NCI-H2081 treated with DMSO at 0.1 percent for 48 hours (cell line): Measurements from ENCODE around the gene SIVA1.

Source experiments
- DNase-seq: peaks from one replicate; lab custom pipeline; 2025; lab: John Stamatoyannopoulos, UW

SIVA1 gene

DNA sequence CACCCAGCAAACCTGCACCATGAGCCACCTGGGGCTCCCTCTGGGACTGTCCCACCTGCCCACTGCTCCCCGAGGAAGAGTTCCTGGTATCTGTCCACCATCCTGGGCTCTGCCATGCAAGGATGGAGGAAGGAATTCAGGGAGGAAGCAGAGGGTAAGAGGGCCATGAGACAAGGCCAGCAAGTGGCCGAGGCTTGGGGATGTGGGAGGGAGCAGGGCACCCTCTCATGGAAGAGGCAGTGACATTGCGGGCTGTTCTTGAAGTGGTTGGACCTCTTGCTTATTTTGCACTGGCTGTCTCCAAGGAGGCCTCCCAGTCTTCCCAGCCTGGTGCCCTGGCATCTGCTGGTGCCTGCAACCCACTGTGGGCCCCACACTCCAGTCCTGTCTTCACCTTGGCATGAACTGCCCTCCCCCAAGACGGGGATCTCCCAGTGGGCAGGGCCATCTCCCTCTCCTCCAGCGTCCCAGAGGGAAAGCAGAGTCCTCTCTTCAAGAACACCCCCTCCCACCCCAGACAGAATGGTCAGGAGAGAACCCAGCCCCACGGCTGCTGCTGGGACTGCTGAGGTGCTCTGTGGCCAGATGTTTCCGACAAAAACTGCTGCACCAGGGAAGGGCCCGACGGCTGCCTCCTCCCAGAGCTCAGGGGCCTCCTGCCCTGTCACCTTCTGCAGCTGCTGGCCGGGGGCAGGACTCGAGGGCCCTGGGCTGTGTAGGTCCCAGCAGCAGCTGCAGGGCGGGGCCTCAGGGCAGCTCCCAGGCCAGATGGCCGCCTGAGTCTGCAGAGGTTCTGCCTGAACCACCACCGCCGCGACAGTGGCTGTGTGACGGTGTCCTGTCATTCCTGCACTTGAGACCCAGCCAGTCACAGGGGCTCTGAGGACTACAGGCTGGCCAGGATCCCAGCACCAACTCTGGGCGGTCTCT, 44.4 kb downstream of the SIVA1 start:
- DNase-seq, result no peak

DNA sequence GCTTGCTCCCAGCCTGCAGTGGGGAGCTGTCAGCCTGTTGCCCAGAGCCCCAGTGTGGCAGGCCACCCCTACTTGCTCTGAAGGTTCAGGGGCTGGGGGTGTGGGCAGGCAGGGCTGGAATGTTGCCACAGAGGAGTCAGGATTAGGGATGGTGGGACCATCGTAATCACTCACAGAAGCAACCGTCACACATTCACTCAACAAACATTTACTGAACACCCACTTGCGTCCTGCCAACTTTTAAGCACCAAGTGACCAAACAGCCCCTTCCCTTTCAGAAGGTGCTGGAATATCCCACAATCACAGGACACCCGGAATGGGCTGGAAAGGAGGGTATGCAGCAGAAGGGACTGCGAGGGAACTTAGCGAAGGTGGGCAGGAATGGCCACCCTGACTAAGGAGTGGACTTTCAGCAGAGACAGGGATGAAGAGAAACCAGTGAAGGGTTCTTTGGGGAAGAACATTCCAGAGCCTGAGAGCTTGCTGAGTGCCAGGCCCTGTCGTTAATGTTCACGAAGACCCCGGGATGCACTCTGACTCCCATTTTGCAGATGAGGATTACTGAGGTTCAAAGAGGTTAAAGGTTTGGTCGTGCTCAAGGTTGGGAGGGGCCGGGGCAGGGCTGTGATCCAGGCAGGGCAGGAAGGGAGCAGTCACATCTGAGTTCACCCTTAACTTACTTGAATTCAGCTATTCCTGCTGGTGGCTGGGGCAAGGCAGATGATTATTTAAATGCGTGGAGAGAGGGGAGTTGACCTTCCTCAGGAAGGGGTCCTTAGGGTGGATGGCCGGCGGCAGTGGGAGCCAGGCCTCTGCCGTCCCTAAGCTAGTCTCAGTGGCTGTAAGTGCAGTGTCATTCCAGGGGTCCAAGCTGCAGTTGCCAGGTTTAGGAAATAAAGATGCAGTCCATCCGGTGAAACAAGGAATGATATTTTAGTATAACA, 45.6 kb downstream of the SIVA1 start:
- no peak for DNase-seq

DNA sequence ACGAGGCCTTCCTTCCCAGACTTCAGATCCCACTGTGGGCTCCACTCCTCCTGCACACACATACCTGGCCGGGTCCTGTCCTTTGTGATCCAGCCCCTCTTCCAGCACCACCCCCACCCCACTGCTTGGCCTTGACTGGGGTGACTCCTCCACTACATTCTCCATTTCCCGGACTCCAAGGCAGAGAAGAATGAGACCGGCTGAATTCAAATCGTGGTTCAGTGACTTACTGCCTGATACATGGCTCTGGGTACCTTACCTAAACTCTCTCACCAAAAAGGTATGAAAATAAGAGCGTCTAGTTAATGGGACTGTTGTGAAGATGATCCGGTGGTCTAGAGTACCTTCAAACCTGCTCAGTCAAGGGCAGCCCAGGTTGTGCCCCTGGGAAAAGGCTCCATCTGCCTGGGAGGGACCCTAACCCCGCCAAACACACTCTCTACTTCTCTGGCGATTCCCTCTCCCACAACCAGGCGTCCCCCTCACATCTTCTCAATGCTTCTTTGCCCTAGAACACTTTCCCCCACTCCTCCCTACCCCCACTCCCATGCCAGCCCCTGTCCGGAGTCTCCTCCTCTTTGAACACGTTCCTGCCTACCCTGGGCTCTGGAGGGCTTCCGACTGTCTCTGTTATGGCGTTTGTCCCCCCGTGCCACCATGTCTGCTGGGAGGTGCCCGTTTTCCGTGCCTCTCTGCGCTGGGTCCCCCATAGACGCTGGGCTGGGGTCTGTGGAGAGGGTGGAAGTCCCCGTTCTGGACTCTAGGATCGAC, 46.5 kb downstream of the SIVA1 start:
- no peak for DNase-seq

DNA sequence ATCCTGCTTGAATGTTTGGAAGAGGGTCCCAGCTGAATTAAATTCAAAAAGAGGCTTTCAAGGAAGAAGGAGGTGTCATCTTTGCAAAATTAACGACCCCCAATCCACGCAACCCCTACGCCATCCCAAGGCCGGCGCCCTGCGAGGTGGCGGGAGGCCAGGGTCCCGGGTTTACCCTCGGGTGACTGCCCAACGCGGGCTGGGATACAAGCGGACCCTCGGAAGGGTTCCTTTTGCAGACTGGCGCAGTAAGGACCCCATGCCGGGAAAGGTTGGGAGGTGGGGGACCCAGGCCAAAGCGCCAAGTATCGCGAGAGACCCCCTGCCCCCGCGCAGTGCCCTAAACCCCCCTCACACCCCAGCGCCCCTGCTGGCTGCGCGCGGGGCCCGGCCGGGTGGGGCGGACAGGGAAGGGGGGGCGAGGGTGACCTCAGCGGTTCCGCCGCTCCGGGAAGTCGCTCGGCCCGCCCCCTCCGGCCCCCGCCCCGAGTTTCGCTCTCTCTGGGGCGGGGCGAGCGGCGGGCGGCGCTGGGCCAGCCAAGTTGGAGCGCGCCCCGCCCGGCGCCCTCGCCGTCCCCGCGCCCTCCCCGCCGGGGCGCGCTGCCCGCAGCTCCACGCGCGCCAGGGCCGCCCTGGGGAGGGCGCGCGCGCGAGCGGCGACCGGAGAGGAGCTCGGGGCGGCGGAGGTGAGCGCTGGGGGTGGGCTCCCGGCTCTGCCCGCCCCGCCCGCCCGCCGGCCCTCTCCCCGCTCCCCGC, 47.2 kb downstream of the SIVA1 start:
- no peak for DNase-seq

DNA sequence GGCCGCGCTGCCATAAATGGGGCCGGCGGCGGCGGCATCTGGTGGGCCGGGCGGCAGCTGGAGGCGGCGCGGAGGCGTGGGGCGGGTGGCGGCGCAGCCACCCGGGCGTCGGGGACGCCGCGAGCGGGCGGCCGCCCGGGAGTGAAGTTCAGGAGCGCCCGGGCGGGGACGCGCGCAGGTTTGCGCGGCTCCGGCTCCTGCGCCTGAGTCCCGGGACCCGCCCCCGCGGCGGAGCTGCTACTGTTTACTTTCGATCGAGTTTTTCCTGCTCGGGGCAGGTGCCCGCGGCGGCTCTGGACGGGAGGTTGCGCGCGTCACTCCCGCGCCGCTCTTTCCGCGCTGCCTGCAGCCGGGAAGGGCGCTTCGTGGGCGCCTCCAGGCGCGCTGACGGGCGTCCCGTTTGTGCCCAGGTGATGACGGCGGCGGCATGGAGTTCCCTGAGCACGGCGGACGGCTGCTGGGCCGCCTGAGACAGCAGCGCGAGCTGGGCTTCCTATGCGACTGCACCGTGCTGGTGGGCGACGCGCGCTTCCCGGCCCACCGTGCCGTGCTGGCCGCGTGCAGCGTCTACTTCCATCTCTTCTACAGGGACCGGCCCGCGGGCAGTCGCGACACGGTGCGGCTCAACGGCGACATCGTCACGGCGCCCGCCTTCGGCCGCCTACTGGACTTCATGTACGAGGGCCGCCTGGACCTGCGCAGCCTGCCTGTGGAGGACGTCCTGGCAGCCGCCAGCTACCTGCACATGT, 48.0 kb downstream of the SIVA1 start, which contains the start of gene ZBTB42:
ZBTB42 (plus strand) TSS at position 331 of the 749 bp plus-strand sequence; CDS start at position 428, 97 bp downstream.
- no peak for DNase-seq

DNA sequence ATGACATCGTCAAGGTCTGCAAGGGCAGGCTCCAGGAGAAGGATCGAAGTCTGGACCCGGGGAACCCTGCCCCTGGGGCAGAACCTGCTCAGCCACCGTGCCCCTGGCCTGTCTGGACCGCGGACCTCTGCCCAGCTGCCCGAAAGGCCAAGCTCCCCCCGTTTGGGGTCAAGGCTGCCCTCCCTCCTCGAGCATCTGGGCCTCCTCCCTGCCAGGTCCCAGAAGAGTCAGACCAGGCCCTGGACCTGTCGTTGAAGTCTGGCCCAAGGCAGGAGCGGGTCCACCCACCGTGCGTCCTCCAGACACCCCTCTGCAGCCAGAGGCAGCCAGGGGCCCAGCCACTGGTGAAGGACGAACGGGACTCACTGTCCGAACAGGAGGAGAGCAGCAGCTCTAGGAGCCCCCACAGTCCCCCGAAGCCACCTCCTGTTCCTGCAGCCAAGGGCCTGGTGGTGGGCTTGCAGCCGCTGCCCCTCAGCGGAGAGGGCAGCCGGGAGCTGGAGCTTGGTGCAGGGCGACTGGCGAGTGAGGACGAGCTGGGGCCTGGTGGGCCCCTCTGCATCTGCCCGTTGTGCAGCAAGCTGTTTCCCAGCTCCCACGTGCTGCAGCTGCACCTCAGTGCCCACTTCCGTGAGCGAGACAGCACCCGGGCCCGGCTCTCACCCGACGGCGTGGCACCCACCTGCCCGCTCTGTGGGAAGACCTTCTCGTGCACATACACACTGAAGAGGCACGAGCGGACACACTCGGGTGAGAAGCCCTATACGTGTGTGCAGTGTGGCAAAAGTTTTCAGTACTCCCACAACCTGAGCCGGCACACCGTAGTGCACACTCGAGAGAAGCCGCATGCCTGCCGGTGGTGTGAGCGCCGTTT, 48.8 kb downstream of the SIVA1 start:
- no peak for DNase-seq

DNA sequence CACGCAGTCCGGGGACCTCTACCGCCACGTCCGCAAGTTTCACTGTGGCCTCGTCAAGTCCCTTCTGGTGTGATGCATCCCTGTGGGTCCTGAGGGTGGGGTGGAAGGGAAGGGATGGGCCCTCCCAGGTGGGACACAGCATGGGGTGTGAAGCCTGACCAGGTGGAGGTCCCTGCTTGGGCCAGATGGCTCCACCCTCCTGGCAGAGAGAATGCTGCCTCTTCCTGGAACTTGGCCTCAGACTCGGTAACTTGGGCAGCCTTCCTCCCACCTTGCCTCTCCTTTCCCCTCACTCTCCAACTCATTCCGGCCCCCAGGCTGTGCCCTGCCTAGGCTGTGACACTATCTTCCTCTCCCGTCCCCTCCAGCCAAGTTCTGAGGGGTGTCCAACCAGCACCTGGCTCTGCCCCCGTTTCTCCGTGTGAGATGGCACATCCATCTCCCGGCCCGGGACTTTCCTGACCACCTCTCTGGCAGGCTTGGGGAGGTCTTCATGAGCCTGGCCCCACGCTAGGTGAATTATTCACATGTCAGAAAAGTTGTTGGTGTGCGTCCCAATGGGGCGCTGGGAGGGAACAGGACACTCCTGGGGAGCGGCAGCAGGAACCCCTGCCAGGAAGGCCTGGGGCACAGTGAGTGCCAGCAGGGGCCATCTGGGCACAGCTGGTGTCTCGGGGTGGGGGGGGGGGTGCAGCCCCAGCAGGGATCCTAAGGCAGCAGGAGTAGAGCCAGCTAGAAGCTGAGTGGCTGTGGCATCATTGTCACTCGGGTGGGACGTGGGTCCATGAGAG, 49.6 kb downstream of the SIVA1 start:
- no peak for DNase-seq

DNA sequence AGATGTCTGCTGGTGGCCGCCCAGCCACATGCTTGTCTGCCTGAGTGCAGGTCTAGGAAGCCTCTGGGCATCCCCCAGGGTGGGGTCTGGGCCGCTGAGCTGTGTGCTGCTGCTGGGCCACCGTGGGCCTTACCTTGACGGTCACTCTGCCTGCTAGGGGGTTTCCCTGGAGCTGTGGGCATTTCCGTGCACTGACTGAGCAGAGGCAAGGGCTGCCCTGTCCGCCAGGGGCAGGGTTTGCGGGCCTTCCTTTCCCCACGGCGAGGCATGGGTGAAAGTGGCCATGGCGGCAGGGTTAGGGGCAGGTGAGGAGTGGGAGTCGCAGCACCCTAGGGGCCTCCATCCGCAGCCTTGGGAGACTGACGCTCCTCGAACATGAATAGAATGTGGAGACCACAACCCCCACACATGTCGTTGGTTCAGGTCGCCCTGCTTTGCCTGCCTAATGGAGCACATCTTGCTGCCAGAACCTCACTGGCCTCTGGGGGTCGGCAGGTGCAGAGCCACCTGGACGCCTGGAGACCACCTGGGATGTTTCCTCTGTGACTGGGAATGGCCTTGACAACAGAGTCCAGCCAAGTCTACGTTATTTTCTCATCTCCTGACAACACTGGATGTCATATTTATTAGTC, 50.4 kb downstream of the SIVA1 start:
- DNase-seq, result no peak

DNA sequence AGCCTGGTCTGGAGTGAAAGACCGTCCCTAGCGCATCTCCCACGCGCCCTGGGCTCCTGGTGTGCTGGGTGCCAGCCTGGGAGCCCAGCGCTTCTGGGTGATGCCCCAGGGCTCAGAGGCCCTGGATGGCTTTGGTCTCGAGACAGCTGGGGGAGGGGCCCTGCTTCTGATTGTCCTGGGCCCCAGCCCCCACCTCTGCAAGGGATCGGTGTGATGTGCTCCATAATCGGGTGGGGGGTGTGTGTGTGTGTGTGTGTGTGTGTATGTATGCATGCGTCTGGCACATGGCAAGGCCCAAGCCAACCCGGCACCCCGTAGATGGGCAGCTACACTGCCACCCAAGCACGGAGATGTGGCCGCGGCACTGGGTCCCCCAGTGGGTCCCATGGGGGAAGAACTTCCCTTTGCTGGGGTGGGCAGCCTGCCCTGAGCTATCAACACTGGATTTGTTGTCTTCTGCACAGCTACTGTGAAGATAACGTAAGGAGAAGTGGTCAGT, 51.0 kb downstream of the SIVA1 start:
- no peak for DNase-seq

DNA sequence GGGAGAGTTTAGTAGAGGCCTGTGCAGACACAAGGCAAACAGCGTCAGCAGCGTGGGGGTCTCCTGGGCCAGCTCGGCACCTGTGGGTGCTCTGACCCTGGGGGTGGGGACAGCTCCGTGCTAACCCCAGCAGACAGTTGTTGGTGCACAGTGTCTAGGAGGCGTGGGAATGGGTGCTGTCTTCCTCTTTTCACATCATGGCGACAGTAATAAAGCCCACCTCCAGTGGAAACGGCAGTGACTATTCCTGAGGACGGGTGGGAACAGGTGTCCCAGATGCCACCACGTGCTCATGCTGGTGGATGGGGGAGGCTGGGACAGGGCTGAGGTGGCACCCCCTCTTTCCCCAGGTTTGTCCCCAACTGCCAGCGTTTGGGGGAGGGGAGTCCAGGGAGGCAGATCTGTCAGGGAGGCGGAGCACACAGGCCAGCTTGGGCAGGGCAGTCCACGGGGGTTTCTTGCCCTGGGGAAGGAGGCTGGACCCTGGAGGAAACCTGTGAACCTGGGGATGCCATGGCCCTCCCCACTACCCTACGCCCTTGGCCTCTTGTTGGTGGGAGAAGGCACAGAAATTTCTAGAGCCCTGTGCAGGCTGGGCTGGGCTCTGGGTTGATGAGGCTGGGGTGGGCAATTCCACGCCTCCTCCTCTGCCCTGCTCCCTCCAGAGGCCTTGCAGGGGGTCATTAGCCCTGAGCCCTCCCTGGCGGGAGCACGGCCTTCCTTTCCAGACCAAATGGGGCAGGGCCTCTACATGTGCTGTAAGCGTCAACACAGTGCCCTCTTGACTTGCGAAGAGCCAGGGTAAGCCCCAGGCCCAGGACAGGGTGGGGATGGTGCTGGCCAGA, 51.8 kb downstream of the SIVA1 start:
- no peak for DNase-seq

DNA sequence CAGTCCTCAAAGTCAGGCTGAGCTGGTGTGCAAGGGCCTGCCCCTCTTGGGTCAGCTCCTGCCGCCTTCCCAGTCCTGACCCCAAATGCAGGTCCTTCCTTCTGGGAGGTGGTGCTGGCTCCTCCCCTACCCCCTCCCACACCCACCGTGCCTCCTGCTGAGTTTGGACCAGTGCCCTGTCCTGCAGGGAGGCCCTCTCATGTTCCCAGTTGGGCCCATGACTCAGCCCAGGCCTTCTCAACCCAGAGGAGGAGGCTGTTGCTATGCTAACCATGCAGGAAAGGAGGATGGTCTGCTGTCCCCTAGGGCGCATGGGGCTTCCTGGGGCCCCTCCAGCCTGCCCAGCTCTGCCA, 52.4 kb downstream of the SIVA1 start:
- DNase-seq, result no peak

DNA sequence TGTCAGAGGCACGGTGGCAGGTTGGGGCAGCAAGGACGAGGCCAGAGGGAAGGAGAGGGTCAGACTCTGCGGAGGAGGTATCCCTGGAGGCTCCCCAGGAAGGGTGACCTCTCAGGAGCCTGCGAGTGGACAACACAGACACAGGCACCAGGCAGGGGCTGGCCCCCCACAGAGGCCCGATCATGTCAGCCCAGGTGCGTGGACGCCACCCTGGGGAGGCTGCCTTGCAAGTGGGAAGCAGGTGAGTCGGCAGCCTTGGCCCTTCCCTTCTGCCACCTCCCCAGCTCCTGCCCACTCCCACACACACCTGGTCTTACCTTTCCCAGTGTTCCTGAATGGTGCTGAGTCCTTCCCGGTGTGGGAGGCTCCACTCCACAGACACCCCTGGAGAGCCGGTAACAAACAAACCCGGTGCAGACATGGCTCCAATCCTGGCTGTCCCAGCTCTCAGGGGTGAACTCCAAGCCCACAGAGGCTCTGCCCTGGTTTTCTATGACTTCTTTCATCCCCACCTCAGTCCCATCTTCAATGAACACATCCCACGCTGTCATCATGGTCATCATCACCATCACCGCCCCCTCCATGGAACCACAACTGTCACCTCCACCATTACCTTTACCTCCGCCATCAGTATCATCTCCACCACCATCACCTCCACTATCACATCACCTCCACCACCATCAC, 53.1 kb downstream of the SIVA1 start:
- no peak for DNase-seq

DNA sequence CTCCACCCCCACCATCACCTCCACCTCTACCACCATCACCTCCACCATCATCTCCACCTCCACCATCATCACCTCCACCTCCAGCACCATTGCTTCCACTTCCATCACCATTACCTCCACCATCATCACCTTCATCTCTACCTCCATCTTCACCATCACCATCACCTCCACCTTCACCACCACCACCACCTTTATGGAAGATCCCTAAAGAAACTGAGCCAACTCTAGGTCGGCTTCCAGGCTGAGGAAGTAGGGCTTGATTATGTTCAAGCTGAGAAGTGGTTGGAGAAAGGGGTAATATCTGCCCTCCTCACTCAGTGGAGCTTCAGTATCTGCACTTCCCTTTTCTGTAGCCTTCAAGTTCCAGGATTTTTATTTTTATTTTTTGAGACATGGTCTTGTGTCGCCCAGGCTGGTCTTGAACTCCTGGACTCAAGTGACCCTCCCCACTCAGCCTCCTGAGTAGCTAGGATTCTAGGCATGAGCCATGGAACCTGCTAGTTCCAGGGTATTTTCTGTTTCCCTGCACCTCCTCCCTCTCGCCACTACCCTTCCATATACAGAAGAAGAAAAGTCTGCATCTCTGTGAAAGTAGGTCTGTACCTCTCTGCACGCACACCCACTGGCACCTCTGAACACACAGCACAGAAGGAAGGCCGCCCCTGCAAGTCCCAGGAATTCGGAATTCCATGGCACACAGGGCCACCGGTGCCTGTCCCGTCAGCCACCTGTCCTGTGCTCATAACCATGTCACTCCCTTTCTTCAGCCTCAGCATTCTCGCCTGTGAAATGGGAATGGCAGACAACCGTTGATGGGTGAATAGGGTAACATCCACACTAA, 53.9 kb downstream of the SIVA1 start:
- no peak for DNase-seq

DNA sequence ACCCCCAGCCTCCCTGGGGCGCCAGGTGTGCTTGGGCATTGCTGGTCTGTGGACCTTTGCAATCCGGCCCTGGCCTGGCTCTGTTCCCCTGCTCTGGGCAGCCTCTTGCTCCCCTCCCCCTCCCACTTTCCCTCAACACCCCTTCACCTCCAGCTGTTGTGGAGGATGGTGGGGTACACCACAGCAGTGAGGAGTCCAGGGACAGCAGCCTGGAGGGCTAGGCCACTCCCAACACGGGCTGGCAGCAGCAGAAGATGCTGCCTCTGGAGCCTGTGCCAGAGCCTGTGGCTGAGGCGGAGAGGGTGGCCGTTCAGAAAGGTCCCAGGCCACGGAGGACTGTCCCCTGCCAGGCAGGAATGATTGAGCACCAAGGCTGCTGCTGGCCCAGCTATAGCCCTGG, 55.5 kb downstream of the SIVA1 start:
- DNase-seq, result no peak
